MV-4-11 (cell line): ENCODE measurements around the gene GEMIN5.
"Not testable (repeated sequence)": the region's sequence is repeated elsewhere in the genome, so short reads cannot be mapped to it uniquely, and the experiment has no call there.

Source experiments
- DNase-seq: peaks from one replicate; lab custom pipeline; 2025; lab: John Stamatoyannopoulos, UW

The GEMIN5 gene, protein sequence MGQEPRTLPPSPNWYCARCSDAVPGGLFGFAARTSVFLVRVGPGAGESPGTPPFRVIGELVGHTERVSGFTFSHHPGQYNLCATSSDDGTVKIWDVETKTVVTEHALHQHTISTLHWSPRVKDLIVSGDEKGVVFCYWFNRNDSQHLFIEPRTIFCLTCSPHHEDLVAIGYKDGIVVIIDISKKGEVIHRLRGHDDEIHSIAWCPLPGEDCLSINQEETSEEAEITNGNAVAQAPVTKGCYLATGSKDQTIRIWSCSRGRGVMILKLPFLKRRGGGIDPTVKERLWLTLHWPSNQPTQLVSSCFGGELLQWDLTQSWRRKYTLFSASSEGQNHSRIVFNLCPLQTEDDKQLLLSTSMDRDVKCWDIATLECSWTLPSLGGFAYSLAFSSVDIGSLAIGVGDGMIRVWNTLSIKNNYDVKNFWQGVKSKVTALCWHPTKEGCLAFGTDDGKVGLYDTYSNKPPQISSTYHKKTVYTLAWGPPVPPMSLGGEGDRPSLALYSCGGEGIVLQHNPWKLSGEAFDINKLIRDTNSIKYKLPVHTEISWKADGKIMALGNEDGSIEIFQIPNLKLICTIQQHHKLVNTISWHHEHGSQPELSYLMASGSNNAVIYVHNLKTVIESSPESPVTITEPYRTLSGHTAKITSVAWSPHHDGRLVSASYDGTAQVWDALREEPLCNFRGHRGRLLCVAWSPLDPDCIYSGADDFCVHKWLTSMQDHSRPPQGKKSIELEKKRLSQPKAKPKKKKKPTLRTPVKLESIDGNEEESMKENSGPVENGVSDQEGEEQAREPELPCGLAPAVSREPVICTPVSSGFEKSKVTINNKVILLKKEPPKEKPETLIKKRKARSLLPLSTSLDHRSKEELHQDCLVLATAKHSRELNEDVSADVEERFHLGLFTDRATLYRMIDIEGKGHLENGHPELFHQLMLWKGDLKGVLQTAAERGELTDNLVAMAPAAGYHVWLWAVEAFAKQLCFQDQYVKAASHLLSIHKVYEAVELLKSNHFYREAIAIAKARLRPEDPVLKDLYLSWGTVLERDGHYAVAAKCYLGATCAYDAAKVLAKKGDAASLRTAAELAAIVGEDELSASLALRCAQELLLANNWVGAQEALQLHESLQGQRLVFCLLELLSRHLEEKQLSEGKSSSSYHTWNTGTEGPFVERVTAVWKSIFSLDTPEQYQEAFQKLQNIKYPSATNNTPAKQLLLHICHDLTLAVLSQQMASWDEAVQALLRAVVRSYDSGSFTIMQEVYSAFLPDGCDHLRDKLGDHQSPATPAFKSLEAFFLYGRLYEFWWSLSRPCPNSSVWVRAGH (N-terminal part only)

DNA sequence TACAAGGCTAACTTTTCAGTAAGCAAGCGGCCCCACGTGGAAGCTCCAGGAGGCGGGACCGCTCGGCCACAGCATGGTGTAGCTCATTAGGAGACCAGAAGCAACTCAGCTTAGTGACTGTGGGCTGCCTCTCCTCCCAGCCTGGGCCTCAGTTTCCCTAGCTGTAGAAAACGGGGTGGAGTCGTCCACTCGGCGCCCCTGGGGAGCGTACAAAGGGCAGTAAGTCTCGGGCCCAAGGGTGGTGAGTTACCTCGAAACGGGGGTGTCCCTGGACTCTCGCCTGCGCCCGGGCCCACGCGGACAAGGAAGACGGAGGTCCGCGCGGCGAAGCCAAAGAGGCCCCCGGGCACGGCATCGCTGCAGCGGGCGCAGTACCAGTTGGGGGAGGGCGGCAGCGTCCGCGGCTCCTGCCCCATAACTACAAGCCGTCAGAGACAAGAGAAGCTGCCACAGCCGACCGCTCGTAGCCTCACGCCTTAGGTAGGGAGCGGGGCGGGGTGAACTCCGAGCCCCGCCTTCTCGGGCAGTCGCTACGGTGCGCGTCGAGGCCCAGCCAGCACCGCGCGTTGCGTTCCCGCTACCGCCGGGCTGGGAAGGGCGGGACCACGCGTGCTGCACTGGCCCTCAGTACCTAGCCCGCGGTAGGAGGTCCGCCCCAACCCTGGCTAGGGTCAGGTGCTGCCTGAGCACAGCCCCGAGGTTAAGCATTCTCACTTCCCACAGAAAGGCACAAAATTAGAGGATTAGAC, at the start of gene GEMIN5:
Gene GEMIN5, minus strand, starts transcription at position 494 of the 749 bp plus-strand sequence. Its CDS starts 78 bp downstream, at position 416.
- DNase-seq: peak; percentile 83

DNA sequence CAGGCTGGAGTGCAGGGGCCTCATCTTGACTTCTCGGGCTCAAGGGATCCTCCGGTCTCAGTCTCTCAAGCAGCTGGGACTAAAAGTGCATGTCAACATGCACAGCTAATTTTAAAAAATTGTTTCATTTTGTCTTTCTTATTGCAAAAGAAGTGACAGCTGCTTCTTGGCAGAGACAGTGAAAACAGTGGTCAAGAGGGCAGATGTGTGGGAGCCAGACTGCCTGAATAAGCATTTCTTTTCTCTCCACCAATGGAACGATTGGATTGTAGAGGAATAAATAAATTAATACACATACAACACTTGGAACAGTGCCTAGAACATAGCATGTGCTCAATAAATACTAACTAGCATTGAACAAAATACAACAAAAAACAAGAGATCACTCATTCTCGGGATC, 48.1 kb upstream of the GEMIN5 start:
- no peak for DNase-seq

DNA sequence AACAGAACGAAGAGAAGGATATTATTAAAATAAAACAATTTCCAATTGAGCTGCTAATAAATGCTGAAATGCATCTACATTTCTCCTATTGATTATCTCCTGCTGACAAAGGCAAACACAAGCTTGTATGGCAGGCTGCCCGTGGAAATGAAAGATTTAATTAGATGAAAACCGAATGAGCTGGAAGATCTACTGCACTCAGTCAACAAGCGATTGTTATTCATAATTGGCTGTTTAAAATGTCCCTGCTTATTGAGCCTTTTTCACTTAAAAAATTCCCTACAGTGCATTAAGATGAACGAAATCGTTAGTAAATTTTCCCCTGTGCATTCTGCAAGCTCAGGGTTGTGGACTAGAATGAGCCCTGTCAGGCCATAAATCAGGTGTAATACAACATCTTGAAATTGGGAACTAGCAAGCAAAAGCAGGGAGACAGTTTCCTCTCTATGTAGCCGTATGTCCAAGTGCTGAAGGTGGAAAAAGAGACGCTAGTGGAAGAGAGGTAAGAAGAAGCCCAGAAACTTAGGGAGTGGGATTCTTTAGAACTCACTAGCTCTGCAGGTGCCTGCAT, 47.0 kb upstream of the GEMIN5 start:
- no peak for DNase-seq

DNA sequence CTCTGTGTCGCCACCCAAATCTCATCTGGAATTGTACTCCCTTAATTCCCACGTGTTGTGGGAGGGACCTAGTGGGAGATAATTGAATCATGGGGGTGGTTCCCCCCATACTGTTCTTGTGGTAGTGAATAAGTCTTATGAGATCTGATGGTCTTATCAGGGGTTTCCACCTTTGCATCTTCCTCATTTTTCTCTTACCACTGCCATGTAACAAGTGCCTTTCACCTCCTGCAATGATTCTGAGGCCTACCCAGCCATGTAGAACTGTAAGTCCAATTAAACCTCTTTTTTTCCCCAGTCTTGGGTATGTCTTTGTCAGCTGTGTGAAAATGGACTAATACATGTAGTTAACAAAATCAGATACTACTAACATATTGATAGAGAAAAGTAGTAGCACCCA, 40.3 kb upstream of the GEMIN5 start:
- not testable (repeated sequence) for DNase-seq

DNA sequence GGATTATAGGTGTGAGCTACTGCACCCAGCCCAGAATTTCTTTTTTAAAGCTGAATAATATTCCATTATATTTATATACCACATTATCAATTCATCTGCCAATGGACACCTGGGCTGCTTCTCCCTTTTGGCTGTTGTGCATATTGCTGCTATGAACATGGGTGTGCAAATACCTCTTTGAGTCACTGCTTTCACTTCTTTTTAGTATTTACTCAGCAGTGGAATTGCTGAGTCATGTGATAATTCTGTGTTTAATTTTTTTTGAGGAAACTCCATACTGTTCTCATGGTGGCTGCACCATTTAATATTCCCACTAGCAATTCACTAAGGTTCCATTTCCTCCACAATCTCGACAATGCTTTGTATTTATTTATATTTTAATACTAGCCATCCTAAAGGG, 39.4 kb upstream of the GEMIN5 start:
- peak; percentile 77 for DNase-seq

DNA sequence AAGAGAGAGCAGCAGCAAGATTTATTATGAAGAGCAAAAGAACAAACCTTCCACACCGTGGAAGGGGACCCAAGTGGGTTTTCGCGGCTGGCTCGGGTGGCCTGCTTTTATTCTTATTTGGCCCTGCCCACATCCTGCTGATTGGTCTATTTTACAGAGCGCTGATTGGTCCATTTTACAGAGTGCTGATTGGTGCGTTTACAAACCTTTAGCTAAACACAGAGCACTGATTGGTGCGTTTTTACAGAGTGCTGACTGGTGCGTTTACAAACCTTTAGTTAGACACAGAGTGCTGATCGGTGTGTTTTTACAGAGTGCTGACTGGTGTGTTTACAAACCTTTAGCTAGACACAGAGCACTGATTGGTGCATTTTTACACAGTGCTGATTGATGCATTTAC, 38.1 kb upstream of the GEMIN5 start:
- DNase-seq: not testable (repeated sequence)

DNA sequence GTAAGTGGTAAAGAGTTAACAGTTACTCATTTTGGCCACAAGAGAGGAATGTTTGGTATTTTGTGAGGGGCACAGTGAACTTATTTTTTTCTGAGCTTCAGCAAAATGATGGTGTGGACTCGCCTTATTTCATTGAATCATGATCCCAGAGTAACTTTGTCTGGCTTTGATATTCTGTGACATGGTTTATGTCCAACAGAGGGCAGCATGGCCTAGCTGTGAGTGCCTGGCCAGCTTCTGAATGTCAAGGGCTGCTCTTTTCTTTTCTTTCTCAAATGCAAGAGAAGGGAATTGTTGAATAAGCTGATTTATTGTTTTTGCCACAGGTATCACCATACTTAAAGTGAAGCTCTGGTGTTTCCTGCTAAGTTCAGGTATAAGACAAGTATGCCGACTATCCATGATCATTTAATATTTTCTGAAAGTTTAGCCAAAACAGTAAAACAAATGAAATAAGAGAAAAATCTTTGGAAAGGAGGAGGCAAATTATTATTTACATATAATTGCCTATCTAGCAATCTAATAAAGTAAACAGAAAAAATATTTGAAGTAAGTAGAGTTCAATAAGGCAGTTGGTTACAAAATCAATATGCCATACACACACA, 34.6 kb upstream of the GEMIN5 start:
- peak; percentile 39 for DNase-seq

DNA sequence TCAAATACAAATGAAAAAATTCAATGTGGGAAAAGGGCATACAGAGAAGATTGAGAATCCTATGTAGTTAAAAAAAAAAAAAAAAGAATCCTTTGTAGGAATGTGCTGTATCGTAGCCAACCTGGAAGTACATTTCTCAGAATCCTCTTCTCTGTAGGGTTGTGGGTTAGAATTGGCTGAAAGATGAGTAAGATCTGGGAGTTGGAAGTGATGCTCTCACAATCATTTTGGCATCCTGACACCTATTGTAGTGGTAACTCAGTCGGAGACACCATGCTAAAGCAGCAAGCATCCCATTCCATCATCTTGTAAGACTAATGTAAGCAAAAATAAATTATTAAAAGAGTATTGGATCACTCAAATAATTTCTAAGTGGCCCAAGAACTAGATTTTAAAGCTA, 33.5 kb upstream of the GEMIN5 start:
- no peak for DNase-seq

DNA sequence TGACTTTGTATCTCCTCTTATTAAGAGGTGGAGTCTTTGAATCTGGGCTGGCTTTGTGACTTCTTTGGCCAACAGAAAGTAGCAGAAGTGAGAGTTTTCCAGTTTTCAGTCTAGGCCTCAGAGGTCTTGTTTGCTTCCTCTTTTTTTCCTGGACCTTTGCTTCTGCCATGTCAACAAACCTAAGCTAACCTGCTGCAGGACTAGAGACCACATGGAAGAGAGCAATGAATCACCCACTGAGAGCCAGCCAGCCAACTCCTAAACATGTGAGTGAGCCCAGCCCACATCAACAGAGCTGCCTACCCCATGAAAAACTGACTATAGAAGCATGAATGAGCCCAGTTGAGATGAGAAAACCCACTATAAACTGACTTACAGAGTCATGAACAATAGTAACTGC, 32.7 kb upstream of the GEMIN5 start:
- peak; percentile 72 for DNase-seq

DNA sequence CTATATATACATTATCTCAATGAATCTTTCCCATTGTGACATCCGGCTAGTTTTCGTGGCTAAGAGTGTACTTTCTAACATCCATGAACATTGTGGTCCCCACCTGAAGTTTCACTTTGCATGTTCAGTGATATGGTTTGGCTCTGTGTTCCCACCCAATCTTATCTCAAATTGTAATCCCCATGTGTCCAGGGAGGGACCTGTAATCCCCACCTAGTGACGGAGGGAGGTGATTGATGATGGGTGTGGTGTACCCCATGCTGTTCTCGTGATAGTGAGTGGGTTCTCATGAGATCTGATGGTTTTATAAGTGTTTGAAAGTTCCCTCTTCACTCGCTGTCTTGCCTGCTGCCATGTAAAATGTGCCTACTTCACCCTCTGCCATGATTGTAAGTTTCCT, 30.9 kb upstream of the GEMIN5 start:
- no peak for DNase-seq

DNA sequence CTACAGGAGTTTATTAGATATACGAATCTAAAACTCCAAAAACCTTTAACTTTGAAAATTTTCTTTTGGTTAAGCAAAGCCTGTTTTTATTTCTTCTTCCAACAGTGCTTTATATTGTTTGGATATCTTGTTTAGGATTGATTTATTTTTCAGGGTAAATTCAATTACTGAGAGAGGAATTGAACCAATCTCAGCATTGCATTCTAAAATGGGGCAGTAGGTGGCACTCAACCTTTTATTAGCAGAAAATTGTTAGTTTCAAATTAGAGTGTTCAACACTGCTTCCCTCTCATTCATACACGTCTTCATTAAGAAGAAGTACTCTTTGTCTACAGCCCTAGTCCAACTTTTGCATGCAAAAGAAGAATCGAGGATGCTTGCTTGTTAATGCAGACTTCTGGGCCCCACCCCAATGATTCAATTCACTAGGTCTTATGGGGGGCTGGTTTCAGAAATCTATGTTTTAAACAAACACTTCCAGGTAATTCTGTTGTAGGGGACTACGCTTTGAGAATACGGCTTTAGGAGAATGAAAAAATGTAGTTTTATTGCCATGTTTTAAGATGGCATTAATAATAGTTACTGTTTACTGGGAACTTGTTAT, 29.5 kb upstream of the GEMIN5 start:
- no peak for DNase-seq

DNA sequence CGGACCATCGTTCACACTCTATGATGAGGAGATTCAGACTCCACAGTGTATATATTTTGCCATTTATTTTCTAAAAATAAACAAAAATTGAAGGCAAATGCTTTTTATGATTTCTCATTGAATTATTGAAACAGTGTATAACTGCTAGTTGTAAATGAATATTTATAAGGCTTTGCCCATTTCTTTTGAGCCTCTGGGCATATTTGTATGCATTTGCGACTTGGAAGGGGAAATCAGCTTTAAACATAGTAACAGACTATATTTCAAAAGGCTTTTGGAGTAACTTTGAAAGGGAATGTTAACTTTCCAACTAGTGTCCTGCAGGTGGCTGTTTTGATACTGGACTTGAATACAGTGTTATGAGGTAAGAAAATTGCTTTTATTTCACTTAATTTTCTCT, 28.9 kb upstream of the GEMIN5 start:
- DNase-seq: no peak

DNA sequence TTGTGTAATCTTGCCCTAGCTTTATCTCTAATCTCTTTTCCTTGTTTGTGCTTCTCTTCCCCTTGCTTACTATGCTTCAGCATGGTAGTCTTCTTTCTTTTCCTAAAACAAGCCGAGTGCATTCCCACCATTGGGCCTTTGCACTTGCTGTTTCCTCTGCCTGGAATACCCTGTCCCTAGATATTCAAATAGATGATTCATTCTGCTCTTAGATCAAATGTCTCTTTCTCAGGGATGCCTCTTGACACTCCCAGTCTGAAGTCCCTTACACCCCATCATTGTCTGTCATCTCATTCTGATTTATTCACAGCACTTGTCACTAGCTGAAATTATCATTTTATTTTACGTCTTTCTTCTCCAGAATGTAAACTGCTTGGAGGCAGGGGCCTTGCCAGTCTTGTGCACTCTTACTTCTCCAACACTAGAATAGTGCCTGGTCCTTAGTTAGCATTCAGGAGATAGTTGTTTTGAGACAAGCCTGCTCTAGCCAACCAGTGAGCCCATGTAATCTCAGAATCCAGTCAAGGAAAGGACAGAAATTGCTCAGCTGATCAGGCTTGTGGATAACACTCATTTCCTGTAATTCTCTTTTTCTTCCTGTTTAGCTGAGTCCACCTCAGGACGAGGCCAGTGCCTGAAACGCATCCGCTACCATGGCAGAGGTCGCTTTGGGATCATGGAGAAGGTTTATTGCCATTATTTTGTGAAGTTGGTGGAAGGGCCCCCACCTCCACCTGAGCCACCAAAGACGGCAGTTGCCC, 28.2 kb upstream of the GEMIN5 start:
- DNase-seq: no peak

DNA sequence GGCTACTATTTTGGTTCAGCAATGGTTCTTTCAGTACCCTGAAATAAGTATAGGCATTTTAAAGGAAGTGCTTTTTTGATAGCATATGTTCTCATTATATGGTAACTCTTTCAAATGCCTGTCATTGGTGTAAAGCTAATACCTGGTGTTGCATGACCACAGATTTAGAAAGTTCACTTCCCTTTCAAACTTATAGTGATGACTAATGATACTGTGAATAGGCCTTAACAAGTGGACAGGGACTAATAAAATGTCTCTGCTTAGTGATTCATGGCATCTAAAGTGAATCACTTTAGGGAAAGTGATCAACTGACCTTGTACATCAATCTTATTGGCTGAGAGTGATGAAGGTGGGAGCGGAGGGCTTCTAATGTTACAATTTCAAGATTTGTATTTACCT, 24.5 kb upstream of the GEMIN5 start:
- peak; percentile 18 for DNase-seq

DNA sequence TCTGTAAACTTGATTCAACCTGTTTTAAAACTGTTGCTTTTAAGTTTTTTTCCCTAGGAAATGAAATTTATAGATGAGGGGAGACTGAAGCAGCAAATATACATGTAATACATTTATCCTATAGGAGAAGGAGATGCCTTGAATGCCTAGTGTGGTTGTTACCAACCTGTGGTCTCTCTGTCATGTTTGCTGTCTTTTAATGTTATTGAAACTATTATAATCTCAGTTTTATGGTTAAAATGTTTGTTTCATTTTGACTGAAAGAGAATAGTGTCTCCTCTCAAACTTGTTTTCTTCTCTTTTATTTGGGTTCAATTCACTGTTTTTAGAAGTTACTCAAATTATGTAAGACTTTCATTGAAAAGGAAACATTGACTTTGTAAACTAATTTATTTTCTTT, 18.7 kb upstream of the GEMIN5 start:
- no peak for DNase-seq

DNA sequence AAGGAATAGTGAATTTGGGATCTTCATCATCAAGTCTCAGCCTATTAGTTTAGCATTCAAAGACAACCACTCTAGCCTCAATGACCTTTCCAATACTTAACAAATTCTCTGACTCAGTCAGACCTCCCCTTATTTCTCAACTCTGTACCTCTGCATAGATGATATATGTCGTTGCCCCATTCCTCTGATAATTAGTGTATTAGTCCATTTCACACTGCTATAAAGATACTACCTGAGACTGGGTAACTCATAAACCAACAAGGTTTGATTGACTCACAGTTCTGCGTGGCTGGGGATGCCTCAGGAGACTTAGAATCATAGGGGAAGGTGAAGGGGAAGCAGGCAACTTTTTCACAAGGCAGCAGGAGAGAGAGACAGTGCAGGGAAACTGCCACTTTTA, 11.8 kb upstream of the GEMIN5 start:
- DNase-seq: no peak

DNA sequence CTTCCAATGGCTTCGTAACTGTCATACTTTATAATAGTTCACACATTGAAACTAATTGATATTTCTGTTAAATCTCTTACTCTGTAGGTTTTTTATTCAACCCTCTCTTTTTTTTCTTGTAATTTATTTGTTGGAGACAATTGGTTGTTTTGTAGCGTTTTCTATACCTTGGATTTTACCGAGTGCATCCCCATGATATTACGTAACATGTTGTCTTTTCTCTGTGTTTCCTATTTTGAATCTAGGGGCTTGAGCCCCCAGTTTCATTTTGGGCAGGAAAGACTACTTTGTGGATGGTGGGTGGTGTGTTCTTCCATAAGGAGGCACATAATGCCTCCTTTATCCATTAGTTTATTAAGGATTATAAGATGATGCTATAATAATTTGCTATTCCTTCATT, 10.3 kb upstream of the GEMIN5 start:
- DNase-seq: no peak

DNA sequence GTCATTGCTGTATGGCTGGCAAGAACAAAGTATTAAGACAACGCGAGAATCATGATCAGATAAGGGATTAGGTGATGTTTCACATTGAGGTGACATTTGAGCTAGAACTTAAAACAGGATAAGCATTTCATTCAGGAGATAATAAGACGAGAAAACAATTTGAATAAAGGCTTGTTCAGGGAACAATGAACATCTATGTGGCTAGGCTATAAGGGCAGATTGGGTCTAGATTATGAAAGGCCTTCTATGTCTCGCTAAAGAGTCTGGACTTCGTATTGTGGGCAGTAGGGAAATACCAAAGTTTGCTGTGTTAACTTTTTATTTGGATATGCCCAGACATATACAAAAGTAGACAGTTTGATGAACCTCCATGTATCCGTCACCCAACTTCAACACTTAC, 9.8 kb upstream of the GEMIN5 start:
- no peak for DNase-seq

DNA sequence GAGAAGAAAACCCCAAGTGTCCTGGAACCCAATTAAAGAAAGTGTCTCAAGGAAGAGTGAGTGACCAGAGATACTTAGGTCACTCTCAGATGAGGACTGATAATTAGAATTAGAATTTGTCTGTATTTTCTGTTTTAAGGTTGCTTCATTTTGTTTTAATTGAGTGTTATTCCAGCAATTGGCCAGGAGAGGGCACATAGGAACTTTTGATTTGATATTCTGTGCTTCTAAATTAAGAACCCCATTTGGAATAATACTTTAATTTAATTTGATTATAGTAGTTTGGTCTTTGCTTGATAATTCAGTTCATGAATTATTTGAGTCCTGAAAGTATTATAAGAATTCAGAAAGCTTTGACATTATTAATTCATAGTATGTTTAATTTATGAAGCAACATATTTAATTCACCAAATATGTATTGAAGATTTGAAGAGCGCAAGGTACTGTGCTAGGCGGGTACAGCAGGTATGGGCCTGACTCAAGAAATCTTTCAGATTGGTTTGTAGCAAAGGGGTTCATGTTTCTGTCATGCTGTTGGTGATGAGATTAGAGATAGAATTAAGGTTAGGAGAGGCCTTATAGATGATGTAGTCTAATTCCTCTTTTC, 7.8 kb upstream of the GEMIN5 start:
- DNase-seq: no peak
